Measurements from ENCODE around the gene MGAT4B. TPM values are rescaled to one million over a fixed set of nuclear protein-coding genes. Genes with fewer than 3 reads are reported as not detected.

Gene MGAT4B
- polyA plus RNA-seq, 2 of the 4 experiments (the other 2 are of a cell fraction), result 57.4 to 166 TPM

DNA sequence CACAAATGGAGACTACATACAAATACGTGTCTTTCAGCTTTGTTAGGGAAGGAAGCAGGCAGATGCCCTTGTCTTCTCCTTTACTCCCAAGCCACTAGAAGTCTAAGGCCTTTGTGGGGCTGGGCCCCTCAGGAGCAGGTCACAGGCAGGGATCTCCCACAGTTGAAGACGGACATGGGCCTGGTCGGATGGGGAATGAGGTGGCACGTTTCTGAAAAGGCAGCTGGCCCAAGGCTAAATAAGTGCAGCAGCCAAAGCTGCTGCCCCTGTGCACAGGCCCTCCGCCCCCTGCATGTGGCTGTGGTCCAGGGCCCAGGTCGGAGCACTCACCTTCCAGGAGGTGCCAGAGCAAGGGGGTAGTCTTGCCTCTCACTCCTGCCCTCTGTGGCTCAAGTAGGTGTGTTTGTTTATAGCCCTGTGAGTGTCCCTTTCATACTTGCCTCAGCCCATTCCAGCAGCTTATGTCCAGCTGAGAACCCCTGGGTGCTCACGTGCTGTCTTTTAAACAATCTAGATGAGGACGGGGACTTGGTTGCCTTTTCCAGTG is 15.9 kb upstream of the MGAT4B start (continued):
- TF ChIP-seq CHD2 (IDR thresholded peaks at IDR 0.05; ENCODE audit: low read length, partially characterized antibody) (peak; percentile 14), FOSB (CRISPR knock-in tag; IDR thresholded peaks at IDR 0.05) (peak; percentile 5; the same call in 1 of the 2 replicates), BHLHE40 (IDR thresholded peaks at IDR 0.05; ENCODE audit: low read depth, low read length) (no peak), JUN (IDR thresholded peaks at IDR 0.05) (peak in 1 of 2 experiments; percentile 29; a peak in 3 of 5 replicates), TFCP2L1 (CRISPR knock-in tag; IDR thresholded peaks at IDR 0.05) (no peak; the same call in 1 of the 2 replicates), NR3C1 (IDR thresholded peaks at IDR 0.05) (no peak), HEYL (CRISPR knock-in tag; IDR thresholded peaks at IDR 0.05) (no peak), KDM1A (IDR thresholded peaks at IDR 0.05; ENCODE audit: low read depth) (no peak), POLR2AphosphoS2 (conservative IDR thresholded peaks at IDR 0.05; ENCODE audit: low read length) (peak; percentile 92), ZFP36 (IDR thresholded peaks at IDR 0.05; ENCODE audit: borderline replicate concordance, partially characterized antibody) (no peak), EHMT2 (IDR thresholded peaks at IDR 0.05; ENCODE audit: low read depth) (no peak), NPAS2 (CRISPR knock-in tag; IDR thresholded peaks at IDR 0.05; ENCODE audit: borderline replicate concordance) (no peak), HOXA7 (CRISPR knock-in tag; IDR thresholded peaks at IDR 0.05) (no peak; the same call in 1 of the 2 replicates), PHF8 (IDR thresholded peaks at IDR 0.05; ENCODE audit: borderline replicate concordance, low read depth) (no peak), CHD4 (IDR thresholded peaks at IDR 0.05; ENCODE audit: borderline replicate concordance) (no peak), MAZ (IDR thresholded peaks at IDR 0.05; ENCODE audit: borderline replicate concordance, low read depth, low read length) (no peak), TP53 (CRISPR knock-in tag; IDR thresholded peaks at IDR 0.05) (no peak), EP300 (IDR thresholded peaks at IDR 0.05) (no peak), RARB (CRISPR knock-in tag; IDR thresholded peaks at IDR 0.05) (no peak; the same call in 1 of the 2 replicates), KDM5A (IDR thresholded peaks at IDR 0.05) (no peak)
- TF ChIP-seq, protein P1, sequence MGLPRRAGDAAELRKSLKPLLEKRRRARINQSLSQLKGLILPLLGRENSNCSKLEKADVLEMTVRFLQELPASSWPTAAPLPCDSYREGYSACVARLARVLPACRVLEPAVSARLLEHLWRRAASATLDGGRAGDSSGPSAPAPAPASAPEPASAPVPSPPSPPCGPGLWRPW (IDR thresholded peaks at IDR 0.05), result no peak
- TF ChIP-seq, protein P2, sequence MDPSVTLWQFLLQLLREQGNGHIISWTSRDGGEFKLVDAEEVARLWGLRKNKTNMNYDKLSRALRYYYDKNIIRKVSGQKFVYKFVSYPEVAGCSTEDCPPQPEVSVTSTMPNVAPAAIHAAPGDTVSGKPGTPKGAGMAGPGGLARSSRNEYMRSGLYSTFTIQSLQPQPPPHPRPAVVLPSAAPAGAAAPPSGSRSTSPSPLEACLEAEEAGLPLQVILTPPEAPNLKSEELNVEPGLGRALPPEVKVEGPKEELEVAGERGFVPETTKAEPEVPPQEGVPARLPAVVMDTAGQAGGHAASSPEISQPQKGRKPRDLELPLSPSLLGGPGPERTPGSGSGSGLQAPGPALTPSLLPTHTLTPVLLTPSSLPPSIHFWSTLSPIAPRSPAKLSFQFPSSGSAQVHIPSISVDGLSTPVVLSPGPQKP (IDR thresholded peaks at IDR 0.05; ENCODE audit: low read depth, low read length), result no peak

DNA sequence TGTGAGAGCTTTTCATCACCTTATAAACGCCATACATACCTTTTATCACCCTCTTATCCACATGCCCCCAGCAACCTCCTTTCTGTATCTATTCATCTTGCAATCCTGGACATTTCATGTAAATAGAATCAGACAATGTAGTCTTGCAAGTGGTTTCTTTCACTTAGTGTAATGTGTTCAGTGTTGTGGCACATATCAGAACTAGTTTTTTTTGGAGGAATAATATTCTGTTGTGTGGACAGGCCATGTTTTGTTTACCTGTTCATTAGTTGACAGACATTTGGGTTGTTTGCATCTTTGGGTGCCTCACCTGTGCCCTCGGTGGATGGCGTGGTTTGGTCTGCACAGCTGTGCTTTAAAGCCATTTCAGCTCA is 15.4 kb upstream of the MGAT4B start:
- Histone ChIP-seq H3K9me3 (no peaks in the 10 kb centered on the region), H3K4me2 (peak overlapping the region; percentile 96), H3K4me3 (peak overlapping the region; percentile 81), H3K4me1 (peaks cover 76% of the 10 kb centered on the region), H3K27ac (peak overlapping the region; percentile 95 to 98)
- WGBS (ENCODE audit: missing lambda C conversion rate), result 3% methylated on average over 3 of the region's 3 CpGs
- ATAC-seq (no peak), DNase-seq (ENCODE audit: low read depth in 1 of 2, low spot score in 1 of 2) (no peak), FAIRE-seq (no peak)
- CTCF ChIA-PET, result interaction anchor here (1.4 to 4.8 kb wide), 4 partner anchors 11 to 86 kb away, joined by 5 to 27 read pairs (median 6); partner anchors contain the start of gene TBC1D9B
- POLR2A ChIA-PET, result interaction anchor here (0.6 to 1.3 kb wide), 3 partner anchors 9 to 20 kb away, joined by 3 to 4 read pairs (median 3); no protein-coding TSS in a partner anchor
- TF ChIP-seq JUN (IDR thresholded peaks at IDR 0.05) (peak in 1 of 2 experiments; percentile 18; a peak in 1 of 5 replicates), ZSCAN20 (CRISPR knock-in tag; IDR thresholded peaks at IDR 0.05) (0 out of 2 replicates have a peak, but pooled peaks have one; percentile 62), TFCP2L1 (CRISPR knock-in tag; IDR thresholded peaks at IDR 0.05) (0 out of 2 replicates have a peak, but pooled peaks have one; percentile 6), FOSB (CRISPR knock-in tag; IDR thresholded peaks at IDR 0.05) (0 out of 2 replicates have a peak, but pooled peaks have one; percentile 18), HOXA7 (CRISPR knock-in tag; IDR thresholded peaks at IDR 0.05) (peak; percentile 89), RAD21 (conservative IDR thresholded peaks at IDR 0.05 in 1 of 2, IDR thresholded peaks at IDR 0.05 in 1 of 2) (no peak), RARB (CRISPR knock-in tag; IDR thresholded peaks at IDR 0.05) (peak; percentile 74; the same call in 1 of the 2 replicates), HEYL (CRISPR knock-in tag; IDR thresholded peaks at IDR 0.05) (no peak), ZC3H11A (IDR thresholded peaks at IDR 0.05) (no peak)
- TF ChIP-seq, protein P3, sequence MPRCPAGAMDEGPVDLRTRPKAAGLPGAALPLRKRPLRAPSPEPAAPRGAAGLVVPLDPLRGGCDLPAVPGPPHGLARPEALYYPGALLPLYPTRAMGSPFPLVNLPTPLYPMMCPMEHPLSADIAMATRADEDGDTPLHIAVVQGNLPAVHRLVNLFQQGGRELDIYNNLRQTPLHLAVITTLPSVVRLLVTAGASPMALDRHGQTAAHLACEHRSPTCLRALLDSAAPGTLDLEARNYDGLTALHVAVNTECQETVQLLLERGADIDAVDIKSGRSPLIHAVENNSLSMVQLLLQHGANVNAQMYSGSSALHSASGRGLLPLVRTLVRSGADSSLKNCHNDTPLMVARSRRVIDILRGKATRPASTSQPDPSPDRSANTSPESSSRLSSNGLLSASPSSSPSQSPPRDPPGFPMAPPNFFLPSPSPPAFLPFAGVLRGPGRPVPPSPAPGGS (IDR thresholded peaks at IDR 0.05), result 0 out of 3 replicates have a peak, but pooled peaks have one; percentile 17
- TF ChIP-seq, protein P4, sequence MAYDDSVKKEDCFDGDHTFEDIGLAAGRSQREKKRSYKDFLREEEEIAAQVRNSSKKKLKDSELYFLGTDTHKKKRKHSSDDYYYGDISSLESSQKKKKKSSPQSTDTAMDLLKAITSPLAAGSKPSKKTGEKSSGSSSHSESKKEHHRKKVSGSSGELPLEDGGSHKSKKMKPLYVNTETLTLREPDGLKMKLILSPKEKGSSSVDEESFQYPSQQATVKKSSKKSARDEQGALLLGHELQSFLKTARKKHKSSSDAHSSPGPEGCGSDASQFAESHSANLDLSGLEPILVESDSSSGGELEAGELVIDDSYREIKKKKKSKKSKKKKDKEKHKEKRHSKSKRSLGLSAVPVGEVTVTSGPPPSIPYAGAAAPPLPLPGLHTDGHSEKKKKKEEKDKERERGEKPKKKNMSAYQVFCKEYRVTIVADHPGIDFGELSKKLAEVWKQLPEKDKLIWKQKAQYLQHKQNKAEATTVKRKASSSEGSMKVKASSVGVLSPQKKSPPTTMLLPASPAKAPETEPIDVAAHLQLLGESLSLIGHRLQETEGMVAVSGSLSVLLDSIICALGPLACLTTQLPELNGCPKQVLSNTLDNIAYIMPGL (CRISPR knock-in tag; IDR thresholded peaks at IDR 0.05; ENCODE audit: borderline replicate concordance), result 0 out of 2 replicates have a peak, but pooled peaks have one; percentile 47
- TF ChIP-seq, protein P5, sequence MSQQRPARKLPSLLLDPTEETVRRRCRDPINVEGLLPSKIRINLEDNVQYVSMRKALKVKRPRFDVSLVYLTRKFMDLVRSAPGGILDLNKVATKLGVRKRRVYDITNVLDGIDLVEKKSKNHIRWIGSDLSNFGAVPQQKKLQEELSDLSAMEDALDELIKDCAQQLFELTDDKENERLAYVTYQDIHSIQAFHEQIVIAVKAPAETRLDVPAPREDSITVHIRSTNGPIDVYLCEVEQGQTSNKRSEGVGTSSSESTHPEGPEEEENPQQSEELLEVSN (IDR thresholded peaks at IDR 0.05; ENCODE audit: borderline replicate concordance, low read depth), result no peak
